ENCODE results near the gene FOXP3. TPM values are rescaled to one million over a fixed set of nuclear protein-coding genes. Genes with fewer than 3 reads are reported as not detected.

The FOXP3 gene
- total RNA-seq, 4 donors from 2014 or later: 0.22 TPM; not detected in 3

GRCh38 chrX:49286581-49286980, 22.1 kb upstream of the FOXP3 start:
- TF ChIP-seq POLR2A (IDR thresholded peaks at IDR 0.05): no peak
- TF ChIP-seq CTCF (IDR thresholded peaks at IDR 0.05): no peak
- no peak for TF ChIP-seq POLR2AphosphoS5 (IDR thresholded peaks at IDR 0.05)
- no peak for TF ChIP-seq EP300 (IDR thresholded peaks at IDR 0.05)
- H3K4me3 ChIP-seq: no peak overlapping the region
- H3K4me1 ChIP-seq: no peaks in the 10 kb centered on the region
- no peaks in the 10 kb centered on the region for H3K9me3 ChIP-seq
- H3K27ac ChIP-seq: no peak overlapping the region
- no CpG with 5 or more reads among the region's 4 CpGs for WGBS, 2 donors (ENCODE audit: low coverage in 1 of 2)
- H3K27me3 ChIP-seq: no peaks in the 10 kb centered on the region
- ATAC-seq: no peak
- H3K36me3 ChIP-seq: peaks cover 0 to 9% of the 10 kb centered on the region in 2 donors

GRCh38 chrX:49286136-49286535, 21.6 kb upstream of the FOXP3 start:
- WGBS, 2 donors (ENCODE audit: low coverage in 1 of 2): 98% methylated on average over 6 of the region's 18 CpGs; no CpG with 5 or more reads in 1 of the 2 donors
- ATAC-seq: no peak

GRCh38 chrX:49284212-49284611, 19.7 kb upstream of the FOXP3 start:
- H3K27me3 ChIP-seq: no peaks in the 10 kb centered on the region
- no peak overlapping the region for H3K27ac ChIP-seq
- H3K36me3 ChIP-seq: peaks cover 0 to 9% of the 10 kb centered on the region in 2 donors
- no peak overlapping the region for H3K4me3 ChIP-seq
- H3K9me3 ChIP-seq: no peaks in the 10 kb centered on the region
- WGBS, 2 donors (ENCODE audit: low coverage in 1 of 2): 56 to 86% methylated on average over 1 of the region's 3 CpGs
- TF ChIP-seq EP300 (IDR thresholded peaks at IDR 0.05) (no peak), POLR2A (IDR thresholded peaks at IDR 0.05) (no peak), POLR2AphosphoS5 (IDR thresholded peaks at IDR 0.05) (no peak), CTCF (IDR thresholded peaks at IDR 0.05) (no peak)
- H3K4me1 ChIP-seq: no peaks in the 10 kb centered on the region
- no peak for ATAC-seq

More at GRCh38 chrX:49286136-49286535, 21.6 kb upstream of the FOXP3 start:
- no peak overlapping the region for H3K27ac ChIP-seq
- no peaks in the 10 kb centered on the region for H3K9me3 ChIP-seq
- TF ChIP-seq POLR2AphosphoS5 (IDR thresholded peaks at IDR 0.05): no peak
- no peak for TF ChIP-seq EP300 (IDR thresholded peaks at IDR 0.05)
- TF ChIP-seq CTCF (IDR thresholded peaks at IDR 0.05): no peak
- TF ChIP-seq POLR2A (IDR thresholded peaks at IDR 0.05): no peak
- no peak overlapping the region for H3K4me3 ChIP-seq
- peaks cover 0 to 9% of the 10 kb centered on the region in 2 donors for H3K36me3 ChIP-seq
- no peaks in the 10 kb centered on the region for H3K4me1 ChIP-seq
- H3K27me3 ChIP-seq: no peaks in the 10 kb centered on the region

- Histone ChIP-seq H3K36me3 (peaks cover 0 to 9% of the 10 kb centered on the region in 2 donors), H3K27me3 (no peaks in the 10 kb centered on the region), H3K9me3 (no peaks in the 10 kb centered on the region), H3K4me3 (no peak overlapping the region), H3K4me1 (no peaks in the 10 kb centered on the region), H3K27ac (no peak overlapping the region)
- TF ChIP-seq CTCF (IDR thresholded peaks at IDR 0.05): peak in 2 of 4 experiments; percentile 4 to 49
- no peak for TF ChIP-seq POLR2AphosphoS5 (IDR thresholded peaks at IDR 0.05)
- ATAC-seq: peak; percentile 43
- WGBS, 2 donors (ENCODE audit: low coverage in 1 of 2): 9 to 18% methylated on average over 7 to 9 of the region's 11 CpGs
Observed at GRCh38 chrX:49282647-49283011, 18.1 kb upstream of the FOXP3 start.

DNA sequence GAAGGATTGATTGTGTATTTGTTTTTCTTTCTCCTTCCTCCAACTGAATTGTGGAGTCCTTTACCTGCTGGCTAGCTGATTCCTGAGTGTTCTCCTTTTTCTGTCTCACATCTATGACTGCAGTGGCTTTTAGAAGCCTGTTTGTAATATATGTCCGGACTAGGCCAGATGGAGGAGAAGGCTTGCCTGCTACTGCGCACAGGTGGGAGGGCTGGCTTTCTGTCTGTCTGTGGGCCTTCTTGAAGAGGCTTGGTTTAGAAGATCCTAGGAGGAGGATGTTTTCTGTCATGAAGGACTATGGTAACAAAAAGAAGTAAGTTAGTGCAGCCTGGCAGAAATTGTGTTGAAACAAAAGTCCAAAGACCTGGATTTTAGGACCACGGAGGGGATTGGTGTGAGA, 13.6 kb upstream of the FOXP3 start:
- no peak for TF ChIP-seq EP300 (IDR thresholded peaks at IDR 0.05)
- Histone ChIP-seq H3K27me3 (no peaks in the 10 kb centered on the region), H3K36me3 (no peaks in the 10 kb centered on the region), H3K4me3 (no peak overlapping the region), H3K9me3 (no peaks in the 10 kb centered on the region), H3K4me1 (peaks cover 0 to 26% (median 0%) of the 10 kb centered on the region in 3 donors), H3K27ac (no peak overlapping the region)
- no peak for ATAC-seq
- WGBS, 2 donors (ENCODE audit: low coverage in 1 of 2): 67 to 81% methylated on average over 1 to 3 of the region's 3 CpGs

- 63 to 73% methylated on average over 2 to 3 of the region's 3 CpGs for whole genome bisulfite sequencing, 2 donors (ENCODE audit: low coverage in 1 of 2)
- H3K4me1 ChIP-seq: peaks cover 0 to 32% (median 0%) of the 10 kb centered on the region in 3 donors
- TF ChIP-seq POLR2A (IDR thresholded peaks at IDR 0.05) (no peak), EP300 (IDR thresholded peaks at IDR 0.05) (no peak), CTCF (IDR thresholded peaks at IDR 0.05) (no peak), POLR2AphosphoS5 (IDR thresholded peaks at IDR 0.05) (no peak)
- no peaks in the 10 kb centered on the region for H3K36me3 ChIP-seq
- H3K27ac ChIP-seq: no peak overlapping the region
- no peaks in the 10 kb centered on the region for H3K27me3 ChIP-seq
- H3K9me3 ChIP-seq: no peaks in the 10 kb centered on the region
- H3K4me3 ChIP-seq: no peak overlapping the region
- ATAC-seq: no peak
Observed at GRCh38 chrX:49277535-49277830, 13.0 kb upstream of the FOXP3 start.
